ENCODE data around the gene TCP11L2. TPM values are rescaled to one million over a fixed set of nuclear protein-coding genes. Genes with fewer than 3 reads are reported as not detected.
A peak's percentile ranks its signal among the peaks of the same experiment; 100 is the strongest.

The TCP11L2 gene
- total and polyA plus RNA-seq, 2 of the 13 experiments (the other 11 are each of a cell fraction or from before 2014, with no cell fraction given): 4.6 to 24.1 TPM

DNA sequence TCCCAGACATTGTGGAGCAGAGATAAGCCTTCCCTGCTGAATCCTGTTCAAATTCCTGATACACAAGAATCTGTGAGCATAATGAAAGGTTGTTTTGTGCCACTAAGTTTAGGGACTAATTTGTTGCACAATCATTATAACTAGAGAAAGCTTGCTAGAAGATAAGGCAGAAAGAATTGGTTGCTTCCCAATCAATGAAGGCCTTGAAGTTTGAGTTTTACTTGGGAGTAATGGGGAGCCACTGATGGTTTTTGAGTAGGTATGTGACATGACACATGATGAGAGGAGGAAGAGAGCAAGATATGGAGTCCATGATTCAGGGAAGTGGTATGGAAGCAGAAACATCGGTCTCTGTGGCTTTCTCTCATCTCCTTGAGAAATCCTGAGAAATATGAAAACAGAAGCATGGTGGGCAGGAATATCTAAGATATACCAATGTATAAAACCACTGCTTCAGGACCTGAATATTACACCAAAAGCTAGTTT, 13.3 kb upstream of the TCP11L2 start:
- Histone ChIP-seq H3K79me2 (ENCODE audit: insufficient read depth, low read length) (no peaks in the 10 kb centered on the region), H4K20me1 (ENCODE audit: insufficient read depth, low read length) (no peaks in the 10 kb centered on the region), H3K9me3 (ENCODE audit: low read length) (no peaks in the 10 kb centered on the region), H3K27ac (ENCODE audit: extremely low read length, insufficient read depth, low read length) (peak overlapping the region; percentile 84), H3K4me1 (ENCODE audit: insufficient read depth, low read length) (peaks cover 71% of the 10 kb centered on the region), H3K4me3 (replicated peaks in 1 of 3; ENCODE audit: insufficient read depth in 1 of 3, low read depth in 2 of 3, low read length in 3 of 3) (no peak overlapping the region; a peak in 1 of 6 replicates), H2AFZ (ENCODE audit: low read length) (peak overlapping the region; percentile 43), H3K9ac (ENCODE audit: insufficient read depth, low read depth, low read length) (peak overlapping the region; percentile 66), H3K27me3 (ENCODE audit: control insufficient read depth in 1 of 2, insufficient read depth in 2 of 2, low read length in 2 of 2) (no peaks in the 10 kb centered on the region), H3K4me2 (ENCODE audit: low read depth, low read length) (peak overlapping the region; percentile 50; the same call in 1 of the 2 replicates), H3K36me3 (replicated peaks in 1 of 2; ENCODE audit: control insufficient read depth in 1 of 2, insufficient read depth in 2 of 2, low read length in 2 of 2) (no peaks in the 10 kb centered on the region)
- ATAC-seq (no peak), FAIRE-seq (no peak), DNase-seq (ENCODE audit: low spot score) (no peak)
- ChIA-PET POLR2A (interaction anchor here (1.0 to 1.5 kb wide), 2 partner anchors 12 to 15 kb away, joined by 4 to 5 read pairs; no protein-coding TSS in a partner anchor), CTCF (ENCODE audit: low intra/inter-chr PET ratio, low total read pairs) (no interaction called here)
- in situ Hi-C loops (cut with HindIII; ENCODE audit: extremely low pct_ligation_motif_present, low pct_unique_long_range_greater_than_20kb) (loop anchor here (10.0 kb wide), 1 partner anchor 194 kb away; no protein-coding TSS in a partner anchor), intact Hi-C loops (cut with micrococcal nuclease; ENCODE audit: unreplicated experiment) (no loop called here)
- WGBS (ENCODE audit: low lambda C conversion rate): 100% methylated on average over 1 of the region's 1 CpG
- BruUV-seq (replicated peaks): no TSS peak
- TF ChIP-seq SP1 (IDR thresholded peaks at IDR 0.05): no peak
- no peak for TF ChIP-seq SP1 (CRISPR knock-in tag; IDR thresholded peaks at IDR 0.05)
- TF ChIP-seq, protein P1, sequence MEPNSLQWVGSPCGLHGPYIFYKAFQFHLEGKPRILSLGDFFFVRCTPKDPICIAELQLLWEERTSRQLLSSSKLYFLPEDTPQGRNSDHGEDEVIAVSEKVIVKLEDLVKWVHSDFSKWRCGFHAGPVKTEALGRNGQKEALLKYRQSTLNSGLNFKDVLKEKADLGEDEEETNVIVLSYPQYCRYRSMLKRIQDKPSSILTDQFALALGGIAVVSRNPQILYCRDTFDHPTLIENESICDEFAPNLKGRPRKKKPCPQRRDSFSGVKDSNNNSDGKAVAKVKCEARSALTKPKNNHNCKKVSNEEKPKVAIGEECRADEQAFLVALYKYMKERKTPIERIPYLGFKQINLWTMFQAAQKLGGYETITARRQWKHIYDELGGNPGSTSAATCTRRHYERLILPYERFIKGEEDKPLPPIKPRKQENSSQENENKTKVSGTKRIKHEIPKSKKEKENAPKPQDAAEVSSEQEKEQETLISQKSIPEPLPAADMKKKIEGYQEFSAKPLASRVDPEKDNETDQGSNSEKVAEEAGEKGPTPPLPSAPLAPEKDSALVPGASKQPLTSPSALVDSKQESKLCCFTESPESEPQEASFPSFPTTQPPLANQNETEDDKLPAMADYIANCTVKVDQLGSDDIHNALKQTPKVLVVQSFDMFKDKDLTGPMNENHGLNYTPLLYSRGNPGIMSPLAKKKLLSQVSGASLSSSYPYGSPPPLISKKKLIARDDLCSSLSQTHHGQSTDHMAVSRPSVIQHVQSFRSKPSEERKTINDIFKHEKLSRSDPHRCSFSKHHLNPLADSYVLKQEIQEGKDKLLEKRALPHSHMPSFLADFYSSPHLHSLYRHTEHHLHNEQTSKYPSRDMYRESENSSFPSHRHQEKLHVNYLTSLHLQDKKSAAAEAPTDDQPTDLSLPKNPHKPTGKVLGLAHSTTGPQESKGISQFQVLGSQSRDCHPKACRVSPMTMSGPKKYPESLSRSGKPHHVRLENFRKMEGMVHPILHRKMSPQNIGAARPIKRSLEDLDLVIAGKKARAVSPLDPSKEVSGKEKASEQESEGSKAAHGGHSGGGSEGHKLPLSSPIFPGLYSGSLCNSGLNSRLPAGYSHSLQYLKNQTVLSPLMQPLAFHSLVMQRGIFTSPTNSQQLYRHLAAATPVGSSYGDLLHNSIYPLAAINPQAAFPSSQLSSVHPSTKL (CRISPR knock-in tag; IDR thresholded peaks at IDR 0.05): no peak
- peak; percentile 62 for TF ChIP-seq CEBPG (CRISPR knock-in tag; IDR thresholded peaks at IDR 0.05)
- TF ChIP-seq ZBTB7B (CRISPR knock-in tag; IDR thresholded peaks at IDR 0.05): no peak
- TF ChIP-seq ZNF879 (CRISPR knock-in tag; IDR thresholded peaks at IDR 0.05): no peak
- TF ChIP-seq ZNF737 (CRISPR knock-in tag; IDR thresholded peaks at IDR 0.05; ENCODE audit: borderline replicate concordance): no peak
- TF ChIP-seq, protein P2, sequence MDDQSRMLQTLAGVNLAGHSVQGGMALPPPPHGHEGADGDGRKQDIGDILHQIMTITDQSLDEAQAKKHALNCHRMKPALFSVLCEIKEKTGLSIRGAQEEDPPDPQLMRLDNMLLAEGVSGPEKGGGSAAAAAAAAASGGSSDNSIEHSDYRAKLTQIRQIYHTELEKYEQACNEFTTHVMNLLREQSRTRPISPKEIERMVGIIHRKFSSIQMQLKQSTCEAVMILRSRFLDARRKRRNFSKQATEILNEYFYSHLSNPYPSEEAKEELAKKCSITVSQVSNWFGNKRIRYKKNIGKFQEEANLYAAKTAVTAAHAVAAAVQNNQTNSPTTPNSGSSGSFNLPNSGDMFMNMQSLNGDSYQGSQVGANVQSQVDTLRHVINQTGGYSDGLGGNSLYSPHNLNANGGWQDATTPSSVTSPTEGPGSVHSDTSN (CRISPR knock-in tag; IDR thresholded peaks at IDR 0.05; ENCODE audit: borderline replicate concordance): no peak
- no peak for TF ChIP-seq PRMT3 (CRISPR knock-in tag; IDR thresholded peaks at IDR 0.05; ENCODE audit: borderline replicate concordance, low read depth)
- TF ChIP-seq PHF8 (CRISPR knock-in tag; IDR thresholded peaks at IDR 0.05): 0 out of 2 replicates have a peak, but pooled peaks have one; percentile 1
- no peak for TF ChIP-seq GABPA (IDR thresholded peaks at IDR 0.05; ENCODE audit: low read depth, low read length)
- no peak for TF ChIP-seq GABPA (CRISPR knock-in tag; IDR thresholded peaks at IDR 0.05; ENCODE audit: low read depth)
- TF ChIP-seq ZFX (CRISPR knock-in tag; IDR thresholded peaks at IDR 0.05; ENCODE audit: low read depth): no peak
- TF ChIP-seq MLLT10 (CRISPR knock-in tag; IDR thresholded peaks at IDR 0.05): no peak
- TF ChIP-seq, protein P3, sequence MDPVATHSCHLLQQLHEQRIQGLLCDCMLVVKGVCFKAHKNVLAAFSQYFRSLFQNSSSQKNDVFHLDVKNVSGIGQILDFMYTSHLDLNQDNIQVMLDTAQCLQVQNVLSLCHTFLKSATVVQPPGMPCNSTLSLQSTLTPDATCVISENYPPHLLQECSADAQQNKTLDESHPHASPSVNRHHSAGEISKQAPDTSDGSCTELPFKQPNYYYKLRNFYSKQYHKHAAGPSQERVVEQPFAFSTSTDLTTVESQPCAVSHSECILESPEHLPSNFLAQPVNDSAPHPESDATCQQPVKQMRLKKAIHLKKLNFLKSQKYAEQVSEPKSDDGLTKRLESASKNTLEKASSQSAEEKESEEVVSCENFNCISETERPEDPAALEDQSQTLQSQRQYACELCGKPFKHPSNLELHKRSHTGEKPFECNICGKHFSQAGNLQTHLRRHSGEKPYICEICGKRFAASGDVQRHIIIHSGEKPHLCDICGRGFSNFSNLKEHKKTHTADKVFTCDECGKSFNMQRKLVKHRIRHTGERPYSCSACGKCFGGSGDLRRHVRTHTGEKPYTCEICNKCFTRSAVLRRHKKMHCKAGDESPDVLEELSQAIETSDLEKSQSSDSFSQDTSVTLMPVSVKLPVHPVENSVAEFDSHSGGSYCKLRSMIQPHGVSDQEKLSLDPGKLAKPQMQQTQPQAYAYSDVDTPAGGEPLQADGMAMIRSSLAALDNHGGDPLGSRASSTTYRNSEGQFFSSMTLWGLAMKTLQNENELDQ (CRISPR knock-in tag; IDR thresholded peaks at IDR 0.05; ENCODE audit: borderline replicate concordance): no peak
- TF ChIP-seq SETDB1 (CRISPR knock-in tag; IDR thresholded peaks at IDR 0.05; ENCODE audit: borderline replicate concordance): no peak
- TF ChIP-seq ZNF556 (CRISPR knock-in tag; IDR thresholded peaks at IDR 0.05; ENCODE audit: borderline replicate concordance): no peak
- no peak for TF ChIP-seq BATF2 (CRISPR knock-in tag; IDR thresholded peaks at IDR 0.05)
